HepG2 (cell line): ENCODE data around the gene PARS2. TPM values are rescaled to one million over a fixed set of nuclear protein-coding genes. Genes with fewer than 3 reads are reported as not detected.
A peak's percentile ranks its signal among the peaks of the same experiment; 100 is the strongest.

Experiments used
- AHR ChIP-seq: IDR thresholded peaks from 2 replicates; pipeline ENCODE4 v1.6.1; 2018; ENCODE audit warnings: missing genetic modification reagents, missing compliant biosample characterization
- ARNTL ChIP-seq: sonication (generic); formaldehyde crosslinking; IDR thresholded peaks from 2 replicates; pipeline ENCODE4 v1.4.0; 2020; ENCODE audit warnings: mild to moderate bottlenecking, missing genetic modification reagents
- CREM ChIP-seq, 2 experiments: sonication (generic) in 1 of 2; formaldehyde crosslinking in 1 of 2; IDR thresholded peaks; 2 replicates each; pipeline versions ENCODE4 v1.4.0 to v1.6.1; 2016 to 2020; ENCODE audit warnings: antibody characterized with exemption in 1 of 2, mild to moderate bottlenecking in 1 of 2, missing genetic modification reagents in 1 of 2
- CSRNP1 ChIP-seq: sonication (generic); formaldehyde crosslinking; IDR thresholded peaks from 2 replicates; pipeline ENCODE4 v1.8.1; 2023; ENCODE audit warnings: mild to moderate bottlenecking, missing genetic modification reagents
- DMAP1 ChIP-seq: IDR thresholded peaks from 2 replicates; pipeline ENCODE4 v1.6.1; 2016
- HCFC1 ChIP-seq: fragments of 150-350 bp; IDR thresholded peaks from 2 replicates; pipeline ENCODE4 v1.6.1; 2014; ENCODE audit warnings: low read depth, low read length
- HNRNPLL ChIP-seq: fragments of 200-400 bp; formaldehyde crosslinking; IDR thresholded peaks from 2 replicates; pipeline ENCODE4 v1.6.1; 2017; ENCODE audit warnings: mild to moderate bottlenecking, low read depth, low read length; ENCODE audit not compliant: poor library complexity, severe bottlenecking
- HOXD1 ChIP-seq: sonication (generic); formaldehyde crosslinking; IDR thresholded peaks from 2 replicates; pipeline ENCODE4 v1.5.0; 2020; ENCODE audit warnings: missing genetic modification reagents
- IRF2 ChIP-seq: IDR thresholded peaks from 2 replicates; pipeline ENCODE4 v1.6.1; 2018; ENCODE audit warnings: missing genetic modification reagents, missing compliant biosample characterization
- KMT2A ChIP-seq: sonication (generic); formaldehyde crosslinking; IDR thresholded peaks from 2 replicates; pipeline ENCODE4 v1.4.0; 2020; ENCODE audit warnings: missing genetic modification reagents
- MAFF ChIP-seq: IDR thresholded peaks from 2 replicates; pipeline ENCODE4 v1.6.1; 2011; ENCODE audit warnings: low read depth, low read length, improper control_type of control experiment
- MTA1 ChIP-seq: sonication (generic); formaldehyde crosslinking; IDR thresholded peaks from 2 replicates; pipeline ENCODE4 v1.4.0; 2020; ENCODE audit warnings: missing genetic modification reagents, mild to moderate bottlenecking, borderline replicate concordance
- NFAT5 ChIP-seq: sonication (generic); formaldehyde crosslinking; IDR thresholded peaks from 2 replicates; pipeline ENCODE4 v1.4.0; 2020; ENCODE audit warnings: missing genetic modification reagents
- PHF20 ChIP-seq: sonication (generic); formaldehyde crosslinking; IDR thresholded peaks from 2 replicates; pipeline ENCODE4 v1.5.0; 2020; ENCODE audit warnings: mild to moderate bottlenecking, missing genetic modification reagents
- SSRP1 ChIP-seq: IDR thresholded peaks from 2 replicates; pipeline ENCODE4 v1.6.1; 2016; ENCODE audit warnings: control low read depth
- ZBTB8A ChIP-seq: sonication (generic); formaldehyde crosslinking; IDR thresholded peaks from 2 replicates; pipeline ENCODE4 v1.4.0; 2020; ENCODE audit warnings: mild to moderate bottlenecking, low read depth, missing genetic modification reagents, borderline replicate concordance
- ZEB1 ChIP-seq: IDR thresholded peaks from 2 replicates; pipeline ENCODE4 v1.6.1; 2012; ENCODE audit warnings: mild to moderate bottlenecking, low read depth, inconsistent platforms; ENCODE audit not compliant: insufficient replicate concordance
- ZFX ChIP-seq: sonication (generic); formaldehyde crosslinking; IDR thresholded peaks from 2 replicates; pipeline ENCODE4 v1.4.0; 2020; ENCODE audit warnings: mild to moderate bottlenecking, low read depth, missing genetic modification reagents, moderate library complexity
- ZMYM3 ChIP-seq: sonication (generic); formaldehyde crosslinking; IDR thresholded peaks from 2 replicates; pipeline ENCODE4 v1.5.1; 2020; ENCODE audit warnings: mild to moderate bottlenecking, missing genetic modification reagents
- polyA plus RNA-seq, 8 experiments: library from polyadenylated mRNA; depleted of rRNA in 3 of 8; stranded (reverse) in 7 of 8; unstranded in 1 of 8; fragments of >200 nt; fragmentation: Illumina TruSeq in 4 of 8; extraction: Trizol in 4 of 8; gene quantifications; 2 replicates each; pipeline versions ENCODE4 v1.2.1 to v1.2.3, GENCODE V29; 2011 to 2016; ENCODE audit warnings: low read depth in 4 of 8, missing spikeins in 1 of 8, mixed read lengths in 1 of 8; ENCODE audit not compliant: insufficient read depth in 1 of 8
- total RNA-seq, 5 experiments: library from RNA; depleted of rRNA; stranded (reverse); fragments of >200 nt; fragmentation: Illumina TruSeq; extraction: Trizol; gene quantifications; 2 replicates each; pipeline ENCODE4 v1.2.3, GENCODE V29; 2016; ENCODE audit warnings: low read depth in 1 of 5
- TF ChIP-seq, protein P1 (sequence below): sonication (generic); formaldehyde crosslinking; IDR thresholded peaks from 2 replicates; pipeline ENCODE4; 2020; ENCODE audit warnings: missing genetic modification reagents, mild to moderate bottlenecking, borderline replicate concordance

The PARS2 gene
- total and polyA plus RNA-seq, 2 of the 13 experiments (the other 11 are each of a cell fraction or from before 2014, with no cell fraction given): 2.4 to 4.6 TPM

- TF ChIP-seq NFAT5 (CRISPR knock-in tag) (no peak), AHR (CRISPR knock-in tag) (no peak), PHF20 (CRISPR knock-in tag) (no peak), ZFX (CRISPR knock-in tag) (peak; percentile 35; the same call in 1 of the 2 replicates), IRF2 (no peak), HOXD1 (CRISPR knock-in tag) (no peak), HCFC1 (no peak), MTA1 (CRISPR knock-in tag) (peak; percentile 25; the same call in 1 of the 2 replicates), SSRP1 (CRISPR knock-in tag) (0 out of 2 replicates have a peak, but pooled peaks have one; percentile 25), ZBTB8A (no peak), CREM (IDR thresholded peaks at IDR 0.05) (peak; percentile 16; the same call in 1 of the 2 replicates), CREM (CRISPR knock-in tag; IDR thresholded peaks at IDR 0.05) (no peak), ZMYM3 (CRISPR knock-in tag) (peak; percentile 63), ARNTL (CRISPR knock-in tag) (peak; percentile 30; the same call in 1 of the 2 replicates), KMT2A (CRISPR knock-in tag) (0 out of 2 replicates have a peak, but pooled peaks have one; percentile 31), HNRNPLL (no peak), CSRNP1 (peak; percentile 20; the same call in 1 of the 2 replicates), ZEB1 (peak; percentile 60), MAFF (peak; percentile 87), DMAP1 (CRISPR knock-in tag) (no peak)
- TF ChIP-seq, protein P1, sequence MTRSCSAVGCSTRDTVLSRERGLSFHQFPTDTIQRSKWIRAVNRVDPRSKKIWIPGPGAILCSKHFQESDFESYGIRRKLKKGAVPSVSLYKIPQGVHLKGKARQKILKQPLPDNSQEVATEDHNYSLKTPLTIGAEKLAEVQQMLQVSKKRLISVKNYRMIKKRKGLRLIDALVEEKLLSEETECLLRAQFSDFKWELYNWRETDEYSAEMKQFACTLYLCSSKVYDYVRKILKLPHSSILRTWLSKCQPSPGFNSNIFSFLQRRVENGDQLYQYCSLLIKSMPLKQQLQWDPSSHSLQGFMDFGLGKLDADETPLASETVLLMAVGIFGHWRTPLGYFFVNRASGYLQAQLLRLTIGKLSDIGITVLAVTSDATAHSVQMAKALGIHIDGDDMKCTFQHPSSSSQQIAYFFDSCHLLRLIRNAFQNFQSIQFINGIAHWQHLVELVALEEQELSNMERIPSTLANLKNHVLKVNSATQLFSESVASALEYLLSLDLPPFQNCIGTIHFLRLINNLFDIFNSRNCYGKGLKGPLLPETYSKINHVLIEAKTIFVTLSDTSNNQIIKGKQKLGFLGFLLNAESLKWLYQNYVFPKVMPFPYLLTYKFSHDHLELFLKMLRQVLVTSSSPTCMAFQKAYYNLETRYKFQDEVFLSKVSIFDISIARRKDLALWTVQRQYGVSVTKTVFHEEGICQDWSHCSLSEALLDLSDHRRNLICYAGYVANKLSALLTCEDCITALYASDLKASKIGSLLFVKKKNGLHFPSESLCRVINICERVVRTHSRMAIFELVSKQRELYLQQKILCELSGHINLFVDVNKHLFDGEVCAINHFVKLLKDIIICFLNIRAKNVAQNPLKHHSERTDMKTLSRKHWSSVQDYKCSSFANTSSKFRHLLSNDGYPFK (CRISPR knock-in tag): peak; percentile 40; the same call in 1 of the 2 replicates
These were observed 30.4 kb upstream of the PARS2 start (continued) for GRCh38 chr1:54794451-54795355.
